ENCODE results near the gene PLPP1.

The PLPP1 gene

GRCh38 chr5:55502759-55503158 is 32.0 kb downstream of the PLPP1 start:
- Histone ChIP-seq H3K27ac (replicated peaks) (no peak overlapping the region), H3K4me3 (replicated peaks; ENCODE audit: insufficient read depth, low read length) (no peak overlapping the region), H3K27me3 (ENCODE audit: insufficient read depth, poor library complexity, severe bottlenecking) (no peaks in the 10 kb centered on the region)
- no peak for DNase-seq (ENCODE audit: low read depth in 1 of 2, low spot score in 1 of 2)
- TF ChIP-seq GABPA (IDR thresholded peaks at IDR 0.05; ENCODE audit: low read depth) (no peak), SPI1 (IDR thresholded peaks at IDR 0.05; ENCODE audit: borderline replicate concordance, low read depth) (no peak)

- no peaks in the 10 kb centered on the region for H3K27me3 ChIP-seq (ENCODE audit: insufficient read depth, poor library complexity, severe bottlenecking)
- H3K4me3 ChIP-seq (replicated peaks; ENCODE audit: insufficient read depth, low read length), result no peak overlapping the region
- TF ChIP-seq, protein P1, sequence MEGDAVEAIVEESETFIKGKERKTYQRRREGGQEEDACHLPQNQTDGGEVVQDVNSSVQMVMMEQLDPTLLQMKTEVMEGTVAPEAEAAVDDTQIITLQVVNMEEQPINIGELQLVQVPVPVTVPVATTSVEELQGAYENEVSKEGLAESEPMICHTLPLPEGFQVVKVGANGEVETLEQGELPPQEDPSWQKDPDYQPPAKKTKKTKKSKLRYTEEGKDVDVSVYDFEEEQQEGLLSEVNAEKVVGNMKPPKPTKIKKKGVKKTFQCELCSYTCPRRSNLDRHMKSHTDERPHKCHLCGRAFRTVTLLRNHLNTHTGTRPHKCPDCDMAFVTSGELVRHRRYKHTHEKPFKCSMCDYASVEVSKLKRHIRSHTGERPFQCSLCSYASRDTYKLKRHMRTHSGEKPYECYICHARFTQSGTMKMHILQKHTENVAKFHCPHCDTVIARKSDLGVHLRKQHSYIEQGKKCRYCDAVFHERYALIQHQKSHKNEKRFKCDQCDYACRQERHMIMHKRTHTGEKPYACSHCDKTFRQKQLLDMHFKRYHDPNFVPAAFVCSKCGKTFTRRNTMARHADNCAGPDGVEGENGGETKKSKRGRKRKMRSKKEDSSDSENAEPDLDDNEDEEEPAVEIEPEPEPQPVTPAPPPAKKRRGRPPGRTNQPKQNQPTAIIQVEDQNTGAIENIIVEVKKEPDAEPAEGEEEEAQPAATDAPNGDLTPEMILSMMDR (IDR thresholded peaks at IDR 0.05; ENCODE audit: insufficient read depth, low read length), result no peak
- TF ChIP-seq, protein P2, sequence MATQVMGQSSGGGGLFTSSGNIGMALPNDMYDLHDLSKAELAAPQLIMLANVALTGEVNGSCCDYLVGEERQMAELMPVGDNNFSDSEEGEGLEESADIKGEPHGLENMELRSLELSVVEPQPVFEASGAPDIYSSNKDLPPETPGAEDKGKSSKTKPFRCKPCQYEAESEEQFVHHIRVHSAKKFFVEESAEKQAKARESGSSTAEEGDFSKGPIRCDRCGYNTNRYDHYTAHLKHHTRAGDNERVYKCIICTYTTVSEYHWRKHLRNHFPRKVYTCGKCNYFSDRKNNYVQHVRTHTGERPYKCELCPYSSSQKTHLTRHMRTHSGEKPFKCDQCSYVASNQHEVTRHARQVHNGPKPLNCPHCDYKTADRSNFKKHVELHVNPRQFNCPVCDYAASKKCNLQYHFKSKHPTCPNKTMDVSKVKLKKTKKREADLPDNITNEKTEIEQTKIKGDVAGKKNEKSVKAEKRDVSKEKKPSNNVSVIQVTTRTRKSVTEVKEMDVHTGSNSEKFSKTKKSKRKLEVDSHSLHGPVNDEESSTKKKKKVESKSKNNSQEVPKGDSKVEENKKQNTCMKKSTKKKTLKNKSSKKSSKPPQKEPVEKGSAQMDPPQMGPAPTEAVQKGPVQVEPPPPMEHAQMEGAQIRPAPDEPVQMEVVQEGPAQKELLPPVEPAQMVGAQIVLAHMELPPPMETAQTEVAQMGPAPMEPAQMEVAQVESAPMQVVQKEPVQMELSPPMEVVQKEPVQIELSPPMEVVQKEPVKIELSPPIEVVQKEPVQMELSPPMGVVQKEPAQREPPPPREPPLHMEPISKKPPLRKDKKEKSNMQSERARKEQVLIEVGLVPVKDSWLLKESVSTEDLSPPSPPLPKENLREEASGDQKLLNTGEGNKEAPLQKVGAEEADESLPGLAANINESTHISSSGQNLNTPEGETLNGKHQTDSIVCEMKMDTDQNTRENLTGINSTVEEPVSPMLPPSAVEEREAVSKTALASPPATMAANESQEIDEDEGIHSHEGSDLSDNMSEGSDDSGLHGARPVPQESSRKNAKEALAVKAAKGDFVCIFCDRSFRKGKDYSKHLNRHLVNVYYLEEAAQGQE (IDR thresholded peaks at IDR 0.05; ENCODE audit: insufficient replicate concordance, low read depth), result no peak
- no peak for TF ChIP-seq GABPA (IDR thresholded peaks at IDR 0.05; ENCODE audit: low read depth)
- no peak overlapping the region for H3K27ac ChIP-seq (replicated peaks)
- DNase-seq (ENCODE audit: low read depth in 1 of 2, low spot score in 1 of 2), result no peak
These were observed 36.3 kb downstream of the PLPP1 start for GRCh38 chr5:55498457-55498856.

DNA sequence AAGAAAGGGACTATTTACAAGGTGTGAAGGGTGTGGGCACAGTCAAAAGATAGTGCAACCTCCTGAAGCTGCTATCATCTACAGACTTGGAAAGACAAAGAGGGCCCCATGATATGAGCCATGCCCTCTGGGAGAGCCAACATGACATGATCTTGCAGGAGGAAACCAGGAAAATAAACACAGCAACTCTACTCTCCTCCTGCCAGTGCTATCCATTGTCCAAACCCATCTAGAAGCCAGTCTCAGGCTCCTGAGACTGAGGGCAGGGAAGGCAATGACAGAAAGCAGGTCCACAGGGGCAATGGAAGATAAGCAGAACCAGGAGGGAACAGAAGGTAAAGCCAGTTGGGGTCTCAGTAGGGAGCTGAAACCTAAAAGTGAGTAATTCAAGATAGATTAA is 37.1 kb downstream of the PLPP1 start:
- no peak for DNase-seq (ENCODE audit: low read depth in 1 of 2, low spot score in 1 of 2)
- H3K4me3 ChIP-seq (replicated peaks; ENCODE audit: insufficient read depth, low read length), result no peak overlapping the region
- TF ChIP-seq POLR2AphosphoS5 (IDR thresholded peaks at IDR 0.05; ENCODE audit: low read depth) (no peak), SPI1 (IDR thresholded peaks at IDR 0.05; ENCODE audit: borderline replicate concordance, low read depth) (no peak), GABPA (IDR thresholded peaks at IDR 0.05; ENCODE audit: low read depth) (no peak)
- TF ChIP-seq, protein P2 (IDR thresholded peaks at IDR 0.05; ENCODE audit: insufficient replicate concordance, low read depth), result no peak
- TF ChIP-seq, protein P1 (IDR thresholded peaks at IDR 0.05; ENCODE audit: insufficient read depth, low read length), result no peak
- H3K27ac ChIP-seq (replicated peaks), result no peak overlapping the region
- no peaks in the 10 kb centered on the region for H3K27me3 ChIP-seq (ENCODE audit: insufficient read depth, poor library complexity, severe bottlenecking)

DNA sequence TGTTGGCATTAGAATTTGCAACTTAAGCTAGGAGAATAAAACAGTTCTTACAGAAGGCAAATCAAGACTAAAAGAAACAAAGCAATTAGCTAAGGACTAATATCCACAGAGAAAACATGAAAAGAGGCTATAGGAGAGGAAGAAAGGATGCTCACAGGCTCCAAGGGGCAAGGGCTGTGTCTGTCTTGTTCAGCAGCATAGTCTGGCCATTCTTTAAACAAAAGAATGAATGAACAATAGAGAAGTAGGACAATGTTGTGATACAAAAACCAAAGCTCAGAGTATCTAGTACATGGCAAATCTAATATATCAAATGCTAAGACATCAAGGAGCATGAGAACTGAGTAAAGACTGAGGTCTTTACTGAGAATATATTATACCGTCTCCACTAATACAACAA is 39.5 kb downstream of the PLPP1 start:
- Histone ChIP-seq H3K4me3 (replicated peaks; ENCODE audit: insufficient read depth, low read length) (no peak overlapping the region), H3K27ac (replicated peaks) (no peak overlapping the region), H3K27me3 (ENCODE audit: insufficient read depth, poor library complexity, severe bottlenecking) (no peaks in the 10 kb centered on the region)
- DNase-seq (ENCODE audit: low read depth in 1 of 2, low spot score in 1 of 2), result no peak
- TF ChIP-seq, protein P2 (IDR thresholded peaks at IDR 0.05; ENCODE audit: insufficient replicate concordance, low read depth), result no peak
- TF ChIP-seq SPI1 (IDR thresholded peaks at IDR 0.05; ENCODE audit: borderline replicate concordance, low read depth) (no peak), GABPA (IDR thresholded peaks at IDR 0.05; ENCODE audit: low read depth) (no peak), POLR2AphosphoS5 (IDR thresholded peaks at IDR 0.05; ENCODE audit: low read depth) (no peak)
- TF ChIP-seq, protein P1 (IDR thresholded peaks at IDR 0.05; ENCODE audit: insufficient read depth, low read length), result no peak
